GM19455 (cell line): Measurements from ENCODE around the gene AATF.

Experiments
- ATAC-seq: cut with Tn5 transposase; IDR thresholded peaks from one replicate; pipeline ENCODE4 v1.9.1; 2021; ENCODE audit not compliant: unreplicated experiment

The AATF gene

DNA sequence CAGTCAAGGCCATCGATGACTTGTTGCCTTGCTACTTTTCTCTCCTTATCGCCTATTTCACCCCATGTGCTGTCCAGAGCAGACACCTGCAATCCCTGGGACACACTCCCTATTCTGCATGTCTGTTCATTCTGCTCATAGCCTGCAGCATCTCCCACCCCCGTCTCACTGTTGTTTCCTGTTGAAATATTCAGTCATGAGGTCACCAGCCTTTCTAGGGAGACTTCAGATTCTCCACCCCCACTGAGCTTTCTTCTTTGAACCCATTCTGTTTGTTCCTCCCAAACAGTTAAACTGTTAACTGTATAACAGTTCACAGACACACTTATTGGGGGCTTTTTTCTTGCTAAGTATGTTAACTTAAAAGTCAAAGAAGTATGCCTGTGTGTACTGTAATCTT is 94.4 kb downstream of the AATF start:
- ATAC-seq: no peak

DNA sequence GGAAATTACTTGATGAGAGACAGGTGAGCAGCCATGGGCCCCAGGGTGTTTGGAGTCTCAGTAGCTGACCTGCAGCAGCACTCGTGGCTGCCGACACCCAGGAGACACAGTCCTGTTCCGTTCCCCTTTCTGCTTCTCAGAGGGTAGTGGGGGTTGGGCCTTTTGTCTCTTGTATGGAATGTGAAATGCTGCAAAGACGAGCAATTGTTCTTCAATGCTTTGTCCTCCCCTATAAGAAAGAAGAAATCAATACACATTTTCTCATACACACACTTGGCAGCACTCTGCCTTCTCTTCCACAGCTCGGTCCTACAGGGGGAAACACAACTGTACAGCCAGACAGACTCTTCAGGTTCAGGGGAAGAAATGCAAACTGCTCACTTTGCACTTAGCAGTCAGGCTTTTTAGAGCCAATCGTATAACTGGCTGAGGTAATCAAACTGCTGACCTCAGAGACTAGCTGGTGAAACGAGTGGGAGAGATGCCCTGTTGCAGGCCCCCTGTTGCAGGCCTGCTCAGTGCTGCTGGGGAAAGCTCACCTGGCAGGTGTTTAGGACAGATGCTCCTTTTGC is 96.7 kb downstream of the AATF start:
- ATAC-seq: no peak

- ATAC-seq: no peak
Observed at GRCh38 chr17:37047631-37048104, 98.9 kb downstream of the AATF start.

GRCh38 chr17:37048811-37049210 is 100.1 kb downstream of the AATF start:
- no peak for ATAC-seq

GRCh38 chr17:37050920-37051319 is 102.2 kb downstream of the AATF start:
- ATAC-seq: no peak

DNA sequence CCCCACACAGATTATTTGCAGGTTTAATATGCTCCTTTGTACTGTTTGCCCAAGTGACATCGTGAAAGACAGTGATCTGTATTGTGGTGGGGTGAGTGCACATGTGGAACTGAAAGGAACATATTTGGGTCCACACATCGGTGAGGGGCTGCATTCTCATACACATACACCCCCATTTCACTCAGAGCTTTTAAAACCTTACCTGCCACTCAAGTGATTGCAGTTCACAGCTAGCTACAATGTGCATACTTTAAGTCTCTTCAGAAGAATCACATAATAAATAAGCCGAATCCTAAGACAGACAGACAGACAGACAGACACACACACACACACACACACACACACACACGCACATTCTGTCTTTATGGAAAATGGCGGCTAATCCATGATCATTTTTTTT is 102.6 kb downstream of the AATF start:
- no peak for ATAC-seq

GRCh38 chr17:37051833-37052232 is 103.1 kb downstream of the AATF start:
- ATAC-seq: no peak

- no peak for ATAC-seq
Observed at GRCh38 chr17:37052450-37052849, 103.7 kb downstream of the AATF start.

DNA sequence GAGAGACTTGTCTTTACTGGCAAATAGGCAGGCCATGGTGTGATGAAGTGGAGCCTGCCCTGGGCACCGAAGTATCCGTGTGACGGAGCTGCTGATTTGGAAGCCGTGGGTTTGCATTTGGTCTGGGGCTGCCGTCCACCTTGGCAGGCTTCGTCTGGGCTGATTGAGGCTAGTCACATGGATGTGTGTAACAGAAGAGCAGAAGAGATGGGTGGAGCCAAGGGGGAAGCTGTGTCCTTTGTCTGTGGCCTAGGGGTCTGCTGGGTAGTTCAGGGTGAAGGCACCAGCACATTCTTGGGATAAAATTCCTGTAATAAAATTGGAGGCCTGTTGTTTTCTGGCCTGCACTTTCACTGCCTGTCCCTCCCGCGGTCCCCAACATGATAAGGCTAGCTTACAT is 106.1 kb downstream of the AATF start:
- ATAC-seq: no peak

GRCh38 chr17:37056622-37057021 is 107.9 kb downstream of the AATF start:
- no peak for ATAC-seq

GRCh38 chr17:37059493-37059892 is 110.7 kb downstream of the AATF start:
- ATAC-seq: no peak

DNA sequence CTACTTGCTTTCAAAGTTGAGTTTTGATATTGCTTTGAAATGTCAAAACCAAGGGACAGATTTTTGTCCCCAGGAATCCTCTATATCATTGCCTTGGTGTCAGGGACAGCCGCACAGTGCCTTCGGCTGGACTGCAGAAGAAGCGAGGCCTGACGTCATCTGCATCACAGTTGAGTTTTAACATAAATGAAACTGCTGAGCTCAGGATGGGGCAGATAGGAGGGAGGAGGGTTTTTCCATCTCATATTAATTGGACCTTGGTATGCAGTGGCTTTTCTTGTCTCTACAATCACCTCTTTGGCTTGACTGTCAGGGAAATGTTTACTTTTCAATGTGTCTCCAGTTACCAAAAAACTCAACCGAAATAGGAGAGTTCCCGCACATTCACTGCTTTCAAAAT is 111.3 kb downstream of the AATF start:
- no peak for ATAC-seq

- no peak for ATAC-seq
Observed at GRCh38 chr17:37060928-37061327, 112.2 kb downstream of the AATF start.

GRCh38 chr17:37062021-37062420 is 113.3 kb downstream of the AATF start:
- no peak for ATAC-seq

DNA sequence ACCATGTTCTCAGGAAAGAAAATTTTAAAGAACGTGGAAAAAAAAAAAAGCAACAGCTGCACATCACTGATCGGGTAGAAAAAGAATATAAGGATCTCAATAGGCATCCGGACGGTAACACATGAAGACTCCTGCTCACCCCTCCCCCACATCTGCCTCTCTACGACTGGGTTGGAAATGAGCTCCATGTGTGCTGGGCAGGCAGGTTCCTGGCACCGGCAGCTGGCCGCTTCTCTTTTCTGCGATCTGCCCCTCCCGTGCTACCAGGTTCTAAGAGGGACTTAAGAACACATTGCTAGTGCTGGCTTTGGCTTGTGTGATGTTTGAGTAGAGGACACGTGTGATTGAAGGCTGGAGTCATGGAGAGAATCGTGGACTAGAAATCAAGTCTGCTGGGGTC is 115.5 kb downstream of the AATF start:
- no peak for ATAC-seq

DNA sequence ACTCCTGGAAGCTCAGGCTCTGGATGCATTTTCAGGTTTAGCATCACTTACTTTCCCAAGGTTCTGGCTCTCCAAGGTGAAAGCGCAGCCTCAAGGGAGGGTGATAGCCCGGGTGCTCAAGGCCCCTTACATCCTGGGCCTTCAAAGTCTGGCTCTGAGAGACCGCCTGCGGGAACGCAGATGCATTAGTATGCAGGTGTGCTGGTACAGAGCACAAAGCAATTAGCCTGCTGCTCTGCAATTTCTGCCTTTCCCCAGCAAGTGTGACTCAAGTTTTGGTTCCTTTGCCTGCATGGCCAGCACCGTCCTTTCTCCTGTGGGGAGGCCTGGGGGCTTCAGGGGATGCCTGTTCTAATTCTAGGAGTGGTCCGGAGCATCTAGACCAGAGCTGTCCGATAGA is 116.2 kb downstream of the AATF start:
- no peak for ATAC-seq

GRCh38 chr17:37065486-37066321 is 117.0 kb downstream of the AATF start:
- no peak for ATAC-seq

DNA sequence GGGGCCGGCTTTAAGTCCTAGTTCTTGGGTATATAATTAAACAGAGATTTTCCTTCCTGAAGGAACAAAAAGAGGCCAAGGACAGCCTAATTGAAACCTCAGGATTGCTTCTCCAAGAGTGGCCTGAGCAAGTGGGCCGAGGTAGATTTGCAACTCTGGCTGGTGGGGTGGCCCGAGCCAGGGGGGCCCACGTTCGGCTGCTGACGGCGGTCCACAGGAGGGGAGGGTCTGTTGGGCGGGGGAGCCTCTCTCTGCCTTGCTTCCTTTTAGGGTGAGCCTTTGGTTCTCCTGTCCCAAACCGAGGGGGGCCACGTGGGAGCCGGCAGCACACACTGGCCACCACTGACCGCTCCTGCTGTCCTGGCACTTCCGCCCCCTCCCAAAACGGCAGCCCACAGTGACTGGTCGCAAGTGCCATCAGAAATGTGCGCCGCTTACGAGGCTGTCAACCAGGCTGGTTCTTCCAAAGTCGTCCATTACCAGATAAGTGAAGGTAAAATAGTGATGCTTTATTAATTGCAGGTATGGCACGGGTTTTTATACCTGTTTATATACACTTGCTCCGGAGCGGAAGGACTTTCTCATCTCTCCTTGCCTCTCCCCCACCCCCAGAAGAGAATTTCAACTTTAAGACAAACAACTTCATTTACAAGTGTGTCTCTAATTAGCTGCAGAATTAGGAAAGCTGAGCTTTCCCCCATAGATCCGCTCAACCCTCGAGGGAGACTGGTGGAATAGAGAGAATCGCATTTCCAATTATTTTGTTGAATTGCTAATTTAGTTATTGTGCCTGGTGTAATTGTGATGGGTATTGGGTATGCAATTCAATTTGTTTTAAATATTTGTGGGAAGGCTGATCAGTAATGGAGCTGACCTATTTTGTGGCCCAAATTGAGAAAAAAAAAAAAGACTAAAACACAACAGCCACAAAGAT is 117.8 kb downstream of the AATF start:
- ATAC-seq: no peak

DNA sequence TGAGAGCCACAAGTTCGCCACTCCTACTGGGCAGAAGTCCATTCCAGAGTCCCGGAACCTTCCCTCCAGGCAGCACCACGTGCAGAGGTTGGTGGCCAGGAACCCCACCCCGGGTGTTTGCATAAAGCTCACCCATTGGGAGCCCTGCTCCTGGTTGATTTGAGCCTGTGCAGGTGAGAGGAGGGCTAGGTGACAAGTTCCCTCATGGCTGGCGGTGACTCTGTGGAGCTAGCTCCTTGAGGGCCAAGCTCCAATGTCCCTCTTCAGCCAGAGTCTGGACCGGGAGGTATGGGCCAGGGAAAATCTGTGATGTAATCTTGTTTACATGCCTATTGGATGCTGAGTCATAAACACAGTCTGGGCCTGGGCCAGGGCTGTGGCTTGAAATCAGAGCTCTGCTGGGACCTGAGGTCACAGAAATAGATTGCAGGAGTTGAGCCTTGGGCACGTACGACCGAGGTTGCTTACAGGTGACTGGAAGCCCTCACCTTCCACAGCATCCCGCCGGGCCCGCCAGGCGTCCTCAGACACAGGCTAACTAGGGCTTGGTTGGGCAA is 118.9 kb downstream of the AATF start:
- ATAC-seq: no peak

DNA sequence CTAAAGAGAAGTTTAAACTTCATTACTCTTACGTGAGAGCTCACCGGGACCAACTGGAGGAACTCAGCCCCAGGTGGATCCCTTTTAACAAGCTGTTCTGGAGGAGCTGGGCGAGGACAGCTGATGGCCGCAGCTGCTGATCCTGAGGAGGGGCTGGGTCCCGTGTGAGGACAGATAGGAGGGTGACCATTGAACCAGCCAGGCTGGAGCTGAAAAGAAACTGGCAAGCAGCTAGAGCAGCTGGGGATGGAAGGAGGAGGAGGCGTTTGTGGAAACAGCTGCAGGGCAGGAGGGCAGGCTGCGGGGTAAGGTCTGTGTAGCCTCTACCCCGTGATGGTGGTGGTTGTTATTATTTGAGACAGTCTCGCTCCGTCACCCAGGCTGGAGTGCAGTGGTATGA is 119.5 kb downstream of the AATF start:
- no peak for ATAC-seq

DNA sequence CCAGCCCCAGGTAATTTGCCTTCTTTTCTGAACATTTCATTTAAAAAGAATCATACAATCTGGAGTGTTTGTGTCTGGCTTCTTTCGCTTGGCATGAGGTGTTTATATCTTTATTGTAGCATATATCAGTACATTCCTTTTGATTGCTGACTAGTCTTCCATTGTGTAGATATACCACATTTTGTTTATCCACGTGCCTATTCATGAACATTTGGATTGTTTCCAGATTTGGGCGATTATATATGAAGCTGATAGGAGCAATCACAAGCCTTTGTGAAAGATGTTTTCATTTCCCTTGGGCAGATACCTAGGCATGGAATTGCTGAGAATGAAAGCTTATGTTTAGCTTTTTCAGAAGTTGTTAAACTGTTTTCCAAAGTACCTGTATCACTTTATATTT is 120.3 kb downstream of the AATF start:
- ATAC-seq: no peak
